HUES48 (cell line): ENCODE measurements around the gene CDC42BPB.

ENCODE experiments used
- H3K27ac ChIP-seq: one replicate; pipeline ENCODE4 v1.7.0; 2013; ENCODE audit warnings: low read depth, low read length, inconsistent platforms
- H3K27me3 ChIP-seq: 2 replicates; pipeline ENCODE4 v1.6.1; 2013; ENCODE audit warnings: mild to moderate bottlenecking, low read length; ENCODE audit not compliant: control insufficient read depth, insufficient read depth
- H3K36me3 ChIP-seq: 2 replicates; pipeline ENCODE4 v1.6.1; 2013; ENCODE audit warnings: low read length; ENCODE audit not compliant: control insufficient read depth, insufficient read depth
- H3K4me1 ChIP-seq: 2 replicates; pipeline ENCODE4 v1.6.1; 2013; ENCODE audit warnings: mild to moderate bottlenecking, low read length; ENCODE audit not compliant: control insufficient read depth, insufficient read depth
- H3K4me3 ChIP-seq: 2 replicates; pipeline ENCODE4 v1.5.1; 2013; ENCODE audit warnings: mild to moderate bottlenecking, low read depth, low read length
- H3K9ac ChIP-seq: 2 replicates; pipeline ENCODE4 v1.6.1; 2013; ENCODE audit warnings: mild to moderate bottlenecking, low read depth, low read length, moderate library complexity
- H3K9me3 ChIP-seq: 2 replicates; pipeline ENCODE4 v1.6.1; 2013; ENCODE audit warnings: low read length; ENCODE audit not compliant: control insufficient read depth, insufficient read depth

The CDC42BPB gene

DNA sequence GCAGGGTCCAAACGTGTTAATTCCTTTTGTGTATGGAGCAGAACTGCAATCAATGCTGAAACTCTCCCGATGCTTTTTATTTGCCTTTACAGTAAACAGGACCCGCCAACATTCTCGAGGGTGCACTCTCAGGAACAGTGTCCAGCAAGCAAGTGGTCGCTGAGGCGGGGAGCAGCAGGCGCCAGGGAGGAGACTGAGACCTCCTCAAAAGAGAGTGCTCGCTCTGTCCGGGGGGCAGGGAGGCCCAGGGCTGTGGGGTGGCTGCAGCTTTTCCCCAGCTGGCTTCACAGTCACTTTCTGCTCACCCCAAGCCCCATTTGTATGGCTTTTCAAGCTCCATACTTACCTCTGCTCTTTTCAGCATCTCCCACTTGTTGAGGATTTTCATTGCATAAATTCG is 49.2 kb downstream of the CDC42BPB start:
- no peak overlapping the region for H3K4me3 ChIP-seq
- peaks cover 15% of the 10 kb centered on the region for H3K36me3 ChIP-seq
- H3K9ac ChIP-seq, result no peak overlapping the region
- no peak overlapping the region for H3K27ac ChIP-seq
- H3K27me3 ChIP-seq, result no peaks in the 10 kb centered on the region
- no peaks in the 10 kb centered on the region for H3K4me1 ChIP-seq
- H3K9me3 ChIP-seq, result no peaks in the 10 kb centered on the region

DNA sequence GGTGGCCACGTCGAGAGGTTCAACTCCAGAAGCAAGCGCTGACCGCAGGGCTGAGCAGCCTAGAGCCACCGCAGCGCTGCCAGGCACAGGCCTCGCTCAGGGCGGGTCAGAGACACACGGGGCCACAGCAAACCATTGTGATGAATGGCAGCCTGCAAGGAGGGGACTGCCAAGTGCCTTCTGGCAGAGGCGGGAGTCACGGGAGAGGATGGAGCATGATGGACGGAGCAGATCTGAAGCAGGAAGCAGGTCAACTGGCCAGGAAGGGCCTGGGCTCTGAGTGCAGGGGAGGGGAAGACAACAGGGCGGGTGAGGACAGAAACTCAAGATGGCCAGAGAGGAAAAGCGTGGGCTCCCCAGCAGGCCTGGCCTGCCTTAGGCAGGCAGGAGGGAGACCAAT is 49.8 kb downstream of the CDC42BPB start:
- H3K4me3 ChIP-seq, result no peak overlapping the region
- H3K9me3 ChIP-seq, result no peaks in the 10 kb centered on the region
- no peaks in the 10 kb centered on the region for H3K4me1 ChIP-seq
- H3K27me3 ChIP-seq, result no peaks in the 10 kb centered on the region
- H3K27ac ChIP-seq, result no peak overlapping the region
- H3K36me3 ChIP-seq, result peaks cover 15% of the 10 kb centered on the region
- H3K9ac ChIP-seq, result no peak overlapping the region

DNA sequence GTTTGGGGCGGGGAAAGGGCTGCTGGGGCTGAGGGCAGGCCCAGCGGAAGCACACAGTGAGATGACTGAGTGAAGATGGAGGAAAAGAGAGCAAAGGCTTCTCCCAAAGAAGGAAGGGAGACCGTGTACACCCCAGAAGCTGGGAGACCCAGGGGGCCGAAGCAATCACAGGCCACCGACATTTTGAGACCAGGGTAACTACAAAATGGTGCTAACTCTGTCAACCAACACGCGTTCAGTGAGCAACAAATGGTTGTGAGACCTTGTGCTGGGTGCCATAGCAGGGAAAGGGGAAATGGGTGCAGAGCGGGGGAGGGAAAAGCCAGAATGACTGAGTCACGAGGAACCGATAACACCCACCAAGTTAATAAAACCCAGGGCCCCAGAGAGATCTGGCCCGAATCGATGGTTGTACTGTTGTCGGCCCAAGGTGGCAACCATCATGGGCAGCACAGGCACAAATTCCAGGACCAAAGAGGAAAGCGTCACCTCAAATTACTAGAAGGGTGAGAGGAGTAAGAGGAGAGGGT is 50.3 kb downstream of the CDC42BPB start:
- no peak overlapping the region for H3K4me3 ChIP-seq
- peaks cover 20% of the 10 kb centered on the region for H3K36me3 ChIP-seq
- no peaks in the 10 kb centered on the region for H3K4me1 ChIP-seq
- H3K27ac ChIP-seq, result no peak overlapping the region
- no peaks in the 10 kb centered on the region for H3K27me3 ChIP-seq
- H3K9ac ChIP-seq, result no peak overlapping the region
- H3K9me3 ChIP-seq, result no peaks in the 10 kb centered on the region

DNA sequence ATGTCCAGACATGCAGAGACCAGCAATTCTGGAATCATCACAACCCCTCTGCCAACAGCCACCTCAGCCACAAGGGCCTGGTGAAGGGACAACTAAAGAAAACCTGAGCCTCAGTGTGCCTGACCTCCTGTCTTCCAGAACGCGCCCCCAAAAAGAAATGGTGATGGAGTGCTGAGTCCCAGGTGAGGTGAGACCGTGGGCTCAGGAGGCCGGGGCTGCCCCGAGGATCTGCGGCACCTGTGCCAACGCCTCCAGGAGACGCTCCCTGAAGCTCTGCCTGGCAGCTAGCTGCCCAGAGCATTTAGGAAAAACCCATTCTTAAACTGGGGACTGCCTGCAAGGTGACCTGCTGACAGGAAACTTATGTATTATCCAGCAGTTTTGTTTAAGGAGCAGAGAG is 51.2 kb downstream of the CDC42BPB start:
- Histone ChIP-seq H3K4me3 (no peak overlapping the region), H3K27me3 (no peaks in the 10 kb centered on the region), H3K27ac (no peak overlapping the region), H3K9me3 (no peaks in the 10 kb centered on the region), H3K9ac (no peak overlapping the region), H3K36me3 (peaks cover 28% of the 10 kb centered on the region), H3K4me1 (no peaks in the 10 kb centered on the region)

DNA sequence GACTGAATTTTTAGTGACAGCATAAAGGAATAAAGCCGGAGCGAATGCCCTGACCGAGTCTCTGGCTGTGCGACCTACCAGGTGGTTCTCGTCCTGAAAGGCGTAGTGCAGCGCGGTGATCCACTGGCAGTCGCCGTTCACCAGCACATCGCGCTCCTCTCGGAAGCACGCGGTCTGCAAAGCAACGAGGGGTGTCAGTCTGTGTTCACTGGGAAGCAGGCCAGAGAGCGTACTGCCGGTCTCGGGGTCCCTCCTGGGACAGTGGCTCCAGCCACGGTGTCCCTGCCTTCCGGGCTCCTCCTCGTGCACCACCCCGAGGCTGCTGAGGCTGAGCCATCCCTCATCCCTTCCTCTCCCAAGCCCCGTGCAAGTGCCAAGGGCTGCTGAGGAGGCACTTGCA is 53.5 kb downstream of the CDC42BPB start:
- H3K9me3 ChIP-seq, result no peaks in the 10 kb centered on the region
- no peaks in the 10 kb centered on the region for H3K4me1 ChIP-seq
- H3K9ac ChIP-seq, result no peak overlapping the region
- peaks cover 47% of the 10 kb centered on the region for H3K36me3 ChIP-seq
- H3K27ac ChIP-seq, result no peak overlapping the region
- H3K27me3 ChIP-seq, result no peaks in the 10 kb centered on the region
- no peak overlapping the region for H3K4me3 ChIP-seq

DNA sequence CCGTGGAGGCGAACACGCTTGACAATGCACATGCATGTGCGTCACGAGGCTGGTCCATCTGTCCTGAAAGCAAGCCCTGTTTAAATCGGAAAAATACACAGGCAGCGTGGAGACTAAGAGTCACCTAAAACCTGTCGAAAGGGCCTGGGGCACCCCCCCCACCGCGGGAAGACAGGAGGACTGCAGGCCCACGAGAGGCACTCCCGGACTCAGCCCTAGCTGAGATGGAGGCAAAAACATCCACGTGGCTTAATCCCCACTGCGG is 54.1 kb downstream of the CDC42BPB start:
- Histone ChIP-seq H3K9me3 (no peaks in the 10 kb centered on the region), H3K4me3 (no peak overlapping the region), H3K9ac (no peak overlapping the region), H3K27me3 (no peaks in the 10 kb centered on the region), H3K36me3 (peaks cover 49% of the 10 kb centered on the region), H3K27ac (no peak overlapping the region), H3K4me1 (no peaks in the 10 kb centered on the region)

DNA sequence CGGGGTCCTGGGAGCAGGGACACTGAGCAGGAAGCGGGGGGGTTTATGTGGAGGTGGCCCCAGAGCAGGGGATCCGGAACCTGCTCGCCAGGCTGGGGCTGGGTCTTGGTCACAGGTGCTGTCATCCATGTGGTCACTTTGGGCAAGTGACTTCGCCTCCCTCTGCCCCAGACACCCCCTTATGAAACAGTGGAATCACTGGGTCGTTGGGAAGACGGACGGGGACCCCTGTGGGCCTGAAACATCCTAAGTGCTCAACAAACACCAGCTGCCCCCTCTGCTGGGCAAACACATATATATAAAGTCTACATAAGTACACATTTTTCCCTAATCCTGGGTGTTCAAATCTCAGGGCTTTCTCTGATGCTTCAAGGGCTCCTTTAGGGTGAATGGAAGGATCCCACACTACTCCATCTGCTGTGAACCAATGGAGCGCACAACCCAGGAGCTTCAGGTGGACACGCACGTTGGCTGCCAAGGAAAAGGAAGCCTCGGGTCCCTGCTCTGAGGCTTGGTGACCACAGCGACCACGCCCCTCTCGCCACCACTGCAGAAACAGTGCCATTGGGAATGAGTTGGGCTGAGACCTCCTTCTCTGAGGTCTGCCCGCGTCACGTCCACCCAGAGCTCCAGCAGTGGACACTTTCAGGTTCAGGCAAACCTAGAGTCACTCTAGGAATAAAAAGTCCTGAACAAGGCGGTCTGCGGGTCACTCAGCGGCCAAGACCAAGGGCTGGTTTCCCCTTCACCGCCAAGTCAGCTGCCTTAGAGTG is 54.6 kb downstream of the CDC42BPB start:
- peaks cover 49% of the 10 kb centered on the region for H3K36me3 ChIP-seq
- no peaks in the 10 kb centered on the region for H3K27me3 ChIP-seq
- H3K27ac ChIP-seq, result no peak overlapping the region
- no peaks in the 10 kb centered on the region for H3K9me3 ChIP-seq
- no peaks in the 10 kb centered on the region for H3K4me1 ChIP-seq
- H3K9ac ChIP-seq, result no peak overlapping the region
- H3K4me3 ChIP-seq, result no peak overlapping the region

DNA sequence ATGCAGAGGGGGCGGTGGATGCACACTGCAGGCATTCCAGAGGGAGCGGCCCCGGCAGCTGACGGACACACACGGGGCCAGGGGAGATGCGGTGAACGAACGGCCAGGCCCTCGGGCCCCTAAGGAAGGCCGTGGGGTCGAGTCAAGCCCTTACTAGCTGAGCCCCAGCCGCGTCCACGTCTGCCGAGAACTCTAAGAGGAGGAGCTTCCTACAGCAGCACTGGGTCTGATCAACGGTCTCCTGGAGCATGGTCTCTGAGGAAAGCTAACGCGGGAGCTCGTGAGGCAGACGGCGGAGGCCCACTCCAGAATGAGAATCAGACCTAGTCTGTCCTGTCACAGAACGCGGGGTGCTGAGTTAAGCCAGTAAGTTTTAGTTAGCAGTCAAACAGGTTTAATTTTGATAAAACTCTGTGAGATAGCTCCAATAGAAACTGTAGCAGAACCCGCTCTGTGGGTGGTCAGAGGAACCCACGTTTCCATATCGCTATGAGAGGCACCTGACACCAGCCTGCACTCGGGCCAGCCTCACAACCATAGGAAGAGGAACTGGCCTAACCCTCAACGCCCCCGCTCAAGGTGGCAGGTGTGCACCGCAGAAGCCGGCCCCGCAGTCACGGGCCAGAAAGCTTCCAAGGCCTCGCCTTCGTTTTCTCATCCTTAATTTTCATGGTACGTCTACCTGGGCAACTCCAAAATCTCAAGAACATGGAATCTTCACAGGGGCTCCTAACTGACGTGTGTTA is 55.5 kb downstream of the CDC42BPB start:
- Histone ChIP-seq H3K27me3 (no peaks in the 10 kb centered on the region), H3K9ac (no peak overlapping the region), H3K9me3 (no peaks in the 10 kb centered on the region), H3K27ac (no peak overlapping the region), H3K36me3 (peaks cover 55% of the 10 kb centered on the region), H3K4me1 (no peaks in the 10 kb centered on the region), H3K4me3 (no peak overlapping the region)

DNA sequence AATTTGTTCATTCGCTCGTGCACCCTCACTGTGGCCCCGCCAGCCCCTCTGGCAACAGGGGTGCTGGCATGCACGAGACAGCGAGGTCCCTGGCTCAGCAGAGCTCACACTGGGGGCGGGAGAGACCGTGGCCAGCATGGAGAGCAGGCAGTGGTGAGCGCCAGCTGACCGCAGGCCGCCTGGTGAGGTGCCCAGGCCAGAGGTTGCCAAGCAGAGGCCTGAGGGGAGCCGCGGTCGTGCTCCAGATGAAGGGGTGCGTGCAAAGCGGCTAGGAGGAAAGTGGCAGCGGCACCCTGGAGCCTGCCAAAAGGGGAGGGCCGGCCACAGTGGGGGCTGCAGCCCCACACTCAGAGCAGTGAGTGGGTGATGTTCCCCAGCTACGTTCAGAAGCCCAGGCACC is 56.1 kb downstream of the CDC42BPB start:
- Histone ChIP-seq H3K27ac (no peak overlapping the region), H3K9me3 (no peaks in the 10 kb centered on the region), H3K4me3 (no peak overlapping the region), H3K36me3 (peaks cover 55% of the 10 kb centered on the region), H3K27me3 (no peaks in the 10 kb centered on the region), H3K4me1 (no peaks in the 10 kb centered on the region), H3K9ac (no peak overlapping the region)

DNA sequence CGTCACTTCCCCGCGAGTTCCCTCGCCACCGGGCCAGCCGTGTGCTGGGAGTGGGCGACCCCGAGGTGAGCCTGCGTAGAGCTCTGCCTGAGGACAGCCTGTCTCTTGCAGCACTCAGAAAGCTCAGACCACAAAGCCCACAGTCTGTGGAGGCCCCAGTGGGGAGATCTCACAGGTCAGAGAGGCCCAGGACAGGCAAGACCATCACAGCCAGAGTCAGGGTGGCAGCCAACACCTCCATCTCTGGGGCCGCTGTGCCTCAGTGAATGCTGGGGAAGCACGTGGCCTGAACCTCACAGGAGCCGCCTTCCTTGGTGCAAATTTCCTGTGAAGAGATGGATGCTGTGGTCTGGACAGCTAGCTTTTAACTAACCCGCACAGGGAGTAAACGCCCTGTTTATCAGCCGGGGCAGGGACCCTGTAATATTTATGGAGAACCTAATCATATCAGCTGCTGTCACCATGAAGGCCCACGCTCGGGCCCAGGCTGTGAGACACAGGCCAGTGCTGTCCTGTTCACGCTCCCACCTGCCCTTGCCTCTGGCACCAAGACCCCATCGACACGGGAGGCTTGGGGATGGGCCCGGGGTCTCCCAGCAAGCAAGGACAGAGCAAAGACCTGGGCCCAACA is 56.9 kb downstream of the CDC42BPB start:
- no peaks in the 10 kb centered on the region for H3K9me3 ChIP-seq
- peaks cover 55% of the 10 kb centered on the region for H3K36me3 ChIP-seq
- H3K4me3 ChIP-seq, result no peak overlapping the region
- no peak overlapping the region for H3K9ac ChIP-seq
- no peaks in the 10 kb centered on the region for H3K27me3 ChIP-seq
- no peak overlapping the region for H3K27ac ChIP-seq
- no peaks in the 10 kb centered on the region for H3K4me1 ChIP-seq
